GDM1 (cell line): Measurements from ENCODE around the gene WRAP73.

Source experiments
- DNase-seq: peaks from one replicate; lab custom pipeline; 2025; lab: John Stamatoyannopoulos, UW

The WRAP73 gene

DNA sequence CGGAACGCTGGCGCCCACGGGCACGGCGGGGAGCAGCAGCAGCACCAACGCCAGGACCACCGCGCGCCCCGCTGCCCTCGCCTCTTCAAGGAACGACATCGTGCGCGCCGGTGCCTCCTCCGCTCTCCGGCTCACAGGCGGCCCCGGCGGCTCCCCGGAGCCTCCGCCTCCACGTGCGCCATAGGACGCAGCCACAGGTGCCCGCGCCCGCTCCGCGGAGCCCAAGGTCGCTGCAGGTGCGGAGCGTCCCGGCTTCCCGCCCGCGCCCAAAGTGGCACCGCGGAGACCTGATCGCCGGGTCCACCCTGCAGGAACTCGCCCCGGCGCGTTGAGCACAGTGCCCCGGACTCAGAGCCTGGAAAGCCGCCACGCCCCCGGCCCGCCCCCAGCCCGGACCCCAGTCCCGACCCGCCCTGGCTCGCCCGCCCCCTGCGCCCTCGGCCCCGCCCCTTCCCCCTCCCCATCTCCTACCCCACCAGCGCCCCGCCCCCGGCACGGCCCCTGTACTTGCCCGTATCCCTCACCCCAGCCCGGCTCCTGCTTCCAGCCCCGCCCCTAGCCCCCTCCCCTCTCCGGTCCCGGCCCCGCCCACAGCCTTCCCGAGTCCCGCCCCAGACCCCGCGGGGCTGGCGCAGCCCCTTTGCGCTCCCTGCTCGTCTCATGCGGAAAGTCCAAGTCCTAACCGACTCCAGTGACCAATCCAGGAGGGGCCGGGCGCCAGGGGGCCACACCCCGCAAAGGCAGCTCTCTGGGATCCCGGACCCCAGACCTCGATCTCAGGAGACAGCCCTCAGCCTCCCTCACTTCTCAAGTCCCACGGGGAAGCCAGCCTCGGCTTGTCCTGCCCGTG is 38.5 kb downstream of the WRAP73 start, which contains the start of gene MEGF6:
TSS of gene MEGF6 (minus strand) at position 339 of the 850 bp plus-strand sequence. CDS start at position 99, 240 bp downstream.
- DNase-seq = peak; percentile 77

DNA sequence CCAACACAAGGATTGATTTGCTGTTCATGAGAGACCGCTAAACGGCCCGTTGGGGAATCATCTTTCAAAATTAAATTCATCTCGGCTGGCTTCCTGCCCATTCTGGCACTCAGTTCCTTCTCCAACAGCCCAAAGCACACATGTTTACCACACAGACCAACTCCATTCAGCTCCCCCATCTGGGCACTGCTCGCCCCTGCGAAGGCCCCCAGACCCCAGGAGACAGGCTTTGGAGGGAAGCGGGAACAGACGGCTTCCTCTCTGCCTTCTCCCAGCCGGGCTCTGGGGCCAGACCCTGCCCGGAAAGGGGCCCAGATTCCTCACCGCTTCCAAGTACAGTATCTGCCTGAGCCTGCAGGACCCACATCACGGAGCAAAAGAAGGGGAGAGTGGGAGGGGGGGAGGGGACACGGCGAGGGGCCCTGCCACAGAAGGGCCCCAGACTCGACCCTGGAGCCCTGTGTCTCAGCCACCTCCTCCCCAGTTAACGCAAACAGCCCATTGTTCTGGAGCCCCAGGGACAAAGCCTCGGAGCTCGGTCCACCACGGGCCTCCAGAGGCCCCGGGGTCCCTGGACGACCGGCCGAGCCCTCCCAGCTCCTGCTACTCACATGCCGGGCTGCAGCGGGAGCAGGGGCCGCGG is 39.3 kb downstream of the WRAP73 start:
- DNase-seq = peak; percentile 31

DNA sequence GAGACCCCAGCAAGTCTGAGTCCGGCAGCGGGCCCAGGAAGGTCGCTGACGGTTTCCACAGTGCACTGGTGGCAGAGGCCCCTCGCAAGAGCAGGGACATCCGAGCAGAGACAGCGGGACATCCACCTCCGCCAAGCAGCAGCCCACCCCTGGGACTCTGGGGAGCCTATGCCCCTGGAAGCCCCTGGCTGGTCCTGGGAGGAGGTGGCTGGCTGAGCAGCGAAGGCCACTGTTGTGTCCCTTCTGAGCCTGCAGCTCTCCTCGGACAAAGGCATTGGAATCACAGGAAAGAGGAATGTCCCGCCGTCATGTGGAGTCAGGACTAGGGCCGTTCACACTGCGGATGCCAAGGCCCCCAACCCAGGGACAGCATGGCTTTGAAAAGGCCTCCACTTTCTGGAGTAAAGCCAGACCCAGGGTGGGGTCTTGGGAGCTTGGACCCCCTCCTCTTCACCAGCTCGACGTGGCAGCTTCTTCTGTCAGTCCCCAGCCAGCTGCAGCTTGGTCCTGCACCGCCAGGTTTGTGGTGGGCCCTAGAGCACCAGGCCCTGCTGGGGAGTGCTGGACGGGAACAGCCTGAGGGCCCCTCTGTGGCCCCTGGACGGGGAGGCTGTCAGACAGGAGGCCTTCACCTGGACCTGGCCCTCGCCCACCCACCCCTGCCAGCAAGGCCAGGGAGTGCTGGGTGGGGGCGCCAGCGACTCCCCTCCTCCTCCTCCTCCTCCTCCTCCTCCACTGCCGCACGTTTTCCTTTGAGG is 40.0 kb downstream of the WRAP73 start:
- DNase-seq = no peak

DNA sequence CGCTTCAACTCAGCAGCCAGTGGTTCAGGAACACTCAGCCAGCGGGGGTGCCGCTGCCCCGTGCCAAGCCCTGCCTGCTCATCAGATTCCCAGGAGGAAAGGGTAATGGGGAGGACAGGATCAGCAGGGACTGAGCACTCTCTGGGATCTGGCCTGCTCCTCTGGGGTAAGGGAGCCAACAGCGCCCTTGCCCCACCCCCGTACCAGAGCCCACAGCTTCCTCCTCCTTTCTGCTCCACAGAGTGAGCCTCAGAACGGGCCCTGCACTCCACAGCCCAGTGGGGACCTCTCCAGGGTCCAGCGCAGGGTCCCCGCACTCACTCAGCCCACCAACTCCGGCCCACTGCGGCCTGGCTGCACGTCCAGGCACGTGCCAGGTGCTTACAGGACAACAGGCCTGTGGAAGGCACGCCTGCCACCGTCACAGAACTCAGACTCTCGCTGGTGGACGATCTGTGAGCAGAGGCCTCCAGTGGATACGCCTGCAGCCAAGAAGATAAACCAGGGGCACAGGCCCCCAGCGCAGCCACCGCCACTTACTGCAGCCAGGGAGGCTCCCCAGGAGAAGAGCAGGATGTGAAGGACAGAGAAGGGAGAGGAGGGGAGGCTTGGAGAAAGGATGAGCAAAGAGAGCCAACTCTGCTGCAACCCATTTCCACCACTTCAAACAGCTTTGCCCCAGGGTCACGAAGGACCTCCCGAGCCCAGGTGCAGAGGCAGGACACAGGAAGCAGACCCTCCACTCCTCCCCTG is 40.7 kb downstream of the WRAP73 start:
- peak; percentile 26 for DNase-seq

DNA sequence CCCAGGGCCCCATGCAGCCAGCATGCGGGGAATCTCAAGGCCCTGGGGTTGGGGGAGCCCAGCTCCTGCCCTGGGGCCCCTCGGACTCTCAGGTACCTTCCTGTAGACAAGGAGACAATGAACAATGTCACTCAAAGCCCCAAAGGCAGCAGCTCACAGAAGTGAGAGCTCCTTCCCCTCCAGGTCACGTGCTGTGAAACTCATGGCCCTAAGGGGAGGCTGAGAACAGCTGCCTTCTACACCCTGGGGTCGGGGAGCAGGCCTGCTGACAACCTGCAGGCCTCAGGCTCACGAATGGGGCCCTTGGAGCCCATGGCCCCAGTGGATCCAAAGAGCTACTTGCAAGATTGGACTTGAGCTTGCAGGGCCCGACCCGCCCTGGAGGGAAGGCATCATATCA is 41.7 kb downstream of the WRAP73 start:
- DNase-seq = no peak

DNA sequence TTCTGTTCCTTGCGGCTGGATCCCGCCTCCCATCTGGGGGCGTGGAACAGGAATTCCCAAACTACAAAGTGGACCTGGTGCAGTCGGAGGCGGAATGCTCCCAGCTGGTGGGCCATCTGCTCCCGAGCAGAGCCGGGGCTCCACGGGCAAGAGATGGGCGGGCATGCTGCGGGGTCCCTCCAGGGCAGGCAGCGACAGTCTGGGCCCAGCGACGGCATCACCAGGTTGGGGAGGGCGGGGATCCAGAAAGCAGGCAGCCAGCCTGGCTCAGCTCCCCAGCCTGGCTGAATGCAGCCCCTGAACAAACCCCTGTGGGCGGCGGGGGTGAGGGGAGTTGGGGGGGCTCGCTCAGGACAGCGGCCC is 42.2 kb downstream of the WRAP73 start:
- DNase-seq = no peak

DNA sequence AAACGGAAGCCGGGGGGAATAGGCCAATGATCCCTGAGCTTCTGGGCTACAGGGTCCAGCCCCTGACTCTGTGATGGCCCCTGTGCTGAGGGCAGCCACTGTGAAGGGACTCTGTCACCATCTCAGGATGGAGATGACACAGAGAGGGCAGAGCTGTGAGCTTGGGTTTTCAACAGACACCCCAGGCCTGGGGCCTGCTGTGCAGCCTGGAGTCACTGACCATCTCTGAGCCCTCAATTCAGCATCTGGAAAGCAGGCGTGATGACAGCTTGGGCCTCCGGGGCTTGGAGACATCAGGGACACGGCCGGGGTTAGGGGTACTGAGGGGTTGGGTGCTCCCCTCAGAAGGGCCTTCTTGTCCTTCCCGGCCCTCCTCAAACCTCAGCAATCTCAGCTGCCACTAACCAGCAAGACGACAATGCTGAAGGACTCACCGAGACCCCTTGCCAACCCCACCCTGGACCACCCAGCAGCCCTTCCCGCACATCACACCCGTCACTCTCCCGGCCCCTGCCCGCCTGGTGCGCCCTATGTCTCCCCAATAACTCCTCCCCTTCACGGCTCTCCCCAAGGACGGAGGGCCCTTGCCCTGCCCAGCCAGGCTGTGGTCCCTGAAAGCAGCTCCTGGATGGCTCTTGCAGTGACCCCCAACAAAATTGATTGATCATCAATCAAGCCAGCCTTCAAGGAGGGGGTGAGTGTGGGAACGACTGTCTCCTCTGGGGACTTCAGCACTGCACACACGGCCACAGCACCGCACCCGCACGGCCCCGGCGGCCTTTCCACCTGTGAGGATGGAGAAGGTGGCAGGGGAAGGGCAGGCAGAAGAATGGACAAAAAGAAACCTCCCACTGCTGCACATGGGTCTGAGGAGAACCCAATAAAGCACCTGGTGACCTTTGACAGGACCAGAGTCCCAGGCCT is 42.9 kb downstream of the WRAP73 start:
- no peak for DNase-seq

DNA sequence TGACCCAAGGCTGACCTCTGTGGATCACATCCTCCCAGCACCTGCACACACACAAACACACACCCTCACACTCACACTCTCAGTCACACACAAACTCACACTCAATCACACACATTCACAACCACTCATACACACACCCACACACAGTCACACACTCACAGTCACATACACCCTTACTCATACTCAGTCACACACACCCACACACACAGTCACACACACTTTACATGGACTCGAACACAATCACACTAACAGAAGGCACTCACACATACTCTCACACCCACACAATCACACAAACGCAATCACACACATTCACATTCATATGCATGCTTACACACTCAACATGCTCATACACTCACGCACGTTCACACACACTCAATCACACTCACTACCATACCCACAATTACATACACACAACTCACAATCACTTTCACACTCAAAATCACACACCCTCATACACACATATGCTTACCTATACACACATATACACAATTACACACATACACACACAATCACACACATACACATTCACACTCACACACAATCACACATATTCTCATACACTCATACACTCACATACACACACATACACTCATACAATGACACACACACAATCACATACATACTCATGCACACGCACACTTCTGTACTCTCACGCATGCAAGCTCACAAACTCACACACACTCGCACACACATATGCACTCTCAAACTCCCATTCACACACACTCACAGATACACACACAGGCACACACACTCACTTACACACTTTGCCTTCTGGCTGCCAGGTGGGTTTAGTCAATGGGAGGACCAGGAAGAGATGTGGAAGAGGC is 44.7 kb downstream of the WRAP73 start:
- DNase-seq = no peak

DNA sequence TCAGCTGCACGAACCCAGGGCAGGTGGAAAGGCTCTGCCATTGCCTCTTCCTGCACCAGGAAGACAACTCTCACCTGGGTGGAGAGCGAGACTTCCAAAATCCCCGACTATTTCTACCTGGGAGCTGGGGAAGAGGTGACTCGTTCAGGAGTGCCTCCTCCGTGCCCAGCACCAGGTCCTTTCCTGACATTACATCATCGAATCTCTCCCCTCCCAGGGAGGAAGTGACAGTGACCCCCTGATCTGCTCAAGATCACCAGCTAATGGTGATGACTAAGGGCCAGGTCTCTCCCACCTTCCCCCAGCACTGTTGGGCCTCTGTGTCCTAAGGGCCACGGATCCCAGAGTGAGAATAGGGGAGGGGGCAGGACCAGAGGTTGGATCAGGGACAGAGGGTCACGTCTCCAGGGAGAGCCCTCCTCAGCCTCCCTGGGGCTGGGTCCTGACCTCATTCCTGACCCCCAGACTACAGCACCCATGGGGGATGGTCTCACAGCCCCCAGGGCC is 45.4 kb downstream of the WRAP73 start:
- no peak for DNase-seq

DNA sequence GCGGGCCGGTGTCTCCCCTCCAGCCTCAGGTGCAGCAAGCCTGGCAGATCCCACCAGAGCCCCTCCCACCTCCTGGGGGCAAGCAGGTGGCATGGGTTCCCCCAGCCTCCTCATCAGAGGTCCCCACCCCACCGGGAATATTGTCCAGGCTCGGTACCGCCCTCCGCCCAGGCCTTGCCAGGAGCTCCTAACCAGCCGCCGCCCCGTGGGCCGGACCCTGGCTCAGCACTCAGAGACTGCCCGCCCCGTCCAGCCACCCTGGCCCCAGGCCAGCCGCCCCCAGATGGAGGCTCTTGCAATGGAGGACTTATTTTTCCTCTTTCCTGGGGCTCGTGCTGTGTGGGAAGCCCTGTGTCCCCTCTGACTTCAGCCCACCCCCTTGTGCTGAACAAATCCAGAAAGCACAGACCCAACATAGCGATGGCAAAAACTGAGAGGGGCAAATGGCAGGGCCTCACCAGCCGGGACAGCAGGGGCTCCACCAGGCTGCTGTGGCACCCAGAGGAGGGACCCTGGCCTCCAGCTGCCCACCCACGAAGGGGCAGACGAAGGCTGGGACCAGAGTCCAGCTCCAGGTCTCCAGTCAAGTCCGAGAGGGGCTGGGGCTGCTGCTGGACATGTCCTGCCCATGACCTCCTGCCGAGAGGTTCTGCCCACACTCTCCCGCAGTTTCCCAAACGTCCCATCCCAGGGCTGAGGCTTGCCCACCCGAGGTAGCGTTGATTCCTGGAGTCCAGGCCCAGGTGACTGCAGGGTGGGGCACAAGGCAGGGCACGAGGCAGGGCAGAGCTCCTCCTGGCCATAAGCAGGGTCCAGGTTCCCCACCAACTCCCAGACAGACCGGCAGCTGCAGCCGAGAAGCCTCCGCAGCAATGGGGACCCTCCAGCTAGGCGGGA is 46.1 kb downstream of the WRAP73 start:
- no peak for DNase-seq

DNA sequence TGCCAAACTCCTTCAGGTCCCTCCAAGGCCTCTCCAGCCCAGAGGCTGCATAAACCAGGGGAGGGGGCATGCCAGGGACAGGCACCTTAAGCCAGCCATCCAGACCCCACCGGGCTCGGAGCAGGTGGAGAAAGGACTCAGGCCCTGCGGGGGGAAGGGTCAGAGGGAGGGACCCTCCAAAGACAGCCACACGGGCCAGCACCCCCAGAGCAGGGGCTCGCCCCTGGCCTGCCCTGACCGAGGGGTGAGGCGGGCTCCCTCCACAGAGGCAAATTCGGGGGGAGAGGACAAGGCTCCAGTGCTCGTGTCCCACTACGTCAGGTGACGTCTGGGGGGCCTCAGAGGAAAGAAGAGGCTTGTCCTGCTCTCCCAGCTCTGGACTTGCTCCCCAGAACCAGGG is 46.7 kb downstream of the WRAP73 start:
- DNase-seq = no peak

DNA sequence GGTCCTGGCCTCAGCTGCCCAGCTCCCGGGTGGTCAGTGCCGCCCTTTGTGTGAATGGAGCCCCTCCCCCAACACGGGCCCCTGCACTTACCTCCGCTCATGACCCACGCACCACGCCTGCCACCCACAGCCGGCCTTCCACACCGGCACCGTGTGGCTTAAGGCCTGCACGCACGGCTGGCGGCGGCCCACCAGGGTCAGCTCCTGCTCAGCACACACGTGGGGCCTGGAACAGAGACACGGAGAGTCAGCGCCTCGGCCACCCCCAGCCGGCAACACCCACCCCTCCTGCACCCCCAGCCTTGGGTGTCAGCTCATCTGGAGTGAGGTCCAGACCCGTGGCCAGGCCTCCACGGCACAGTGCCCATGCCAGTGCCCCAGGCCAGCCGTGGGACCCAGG is 47.5 kb downstream of the WRAP73 start:
- DNase-seq = no peak

DNA sequence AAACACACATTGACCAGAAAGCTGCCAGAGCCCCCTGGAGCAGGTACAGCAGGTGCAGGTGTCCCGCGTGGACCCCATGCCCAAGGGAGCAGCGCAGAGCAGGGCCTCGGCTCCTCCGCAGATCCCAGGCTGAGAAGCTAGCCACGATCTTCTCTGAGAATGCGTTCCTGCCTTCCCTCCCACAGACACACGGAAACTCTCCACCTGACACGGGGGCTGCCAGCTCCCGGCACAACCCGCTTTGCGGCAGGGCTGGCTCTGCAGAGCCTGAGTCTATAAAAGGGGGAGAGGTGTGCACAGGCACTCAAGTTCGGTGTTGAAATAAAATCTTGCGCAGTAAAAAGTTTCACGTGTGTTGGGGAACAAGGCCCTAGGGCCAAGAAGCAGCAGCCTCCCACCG is 48.2 kb downstream of the WRAP73 start:
- no peak for DNase-seq

DNA sequence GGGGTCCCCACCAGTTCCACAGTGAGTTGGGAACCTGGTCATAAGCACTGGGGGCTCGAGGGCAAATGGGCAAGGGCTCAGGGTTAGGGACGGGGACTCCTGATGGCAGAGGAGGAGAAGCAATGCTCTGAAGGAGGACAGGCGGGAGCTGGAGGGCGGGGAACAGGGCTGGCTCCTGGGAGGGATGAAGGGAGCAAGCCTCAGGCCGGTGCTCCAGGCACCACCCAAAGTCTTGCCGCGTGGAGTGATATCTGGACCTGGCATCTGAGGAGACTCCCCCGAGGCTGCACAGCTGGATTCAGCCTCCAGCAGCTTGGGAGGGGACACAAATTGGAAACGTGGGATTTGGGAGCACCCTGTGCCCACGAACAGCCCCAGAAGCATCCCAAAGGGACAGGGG is 49.5 kb downstream of the WRAP73 start:
- no peak for DNase-seq

DNA sequence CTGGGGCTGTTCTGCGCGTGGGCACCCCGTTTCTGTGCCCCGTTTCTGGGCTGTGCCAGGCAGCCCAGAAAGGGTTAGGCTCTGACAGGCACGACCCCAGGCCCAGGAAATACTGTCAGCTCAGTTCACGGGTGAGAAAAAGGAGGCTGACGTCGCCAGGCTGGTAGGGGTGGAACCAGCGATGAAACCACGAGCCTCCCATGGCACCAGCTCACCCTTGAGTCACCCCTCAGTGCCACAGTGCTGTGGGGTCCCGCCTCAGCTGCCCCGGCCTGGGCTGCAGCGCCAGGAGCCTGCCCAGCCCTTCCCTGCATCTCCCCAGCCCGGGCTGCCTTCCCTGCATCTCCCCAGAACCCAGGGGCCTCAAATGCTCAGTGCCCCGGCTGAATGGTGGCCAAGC is 50.1 kb downstream of the WRAP73 start:
- DNase-seq = no peak

DNA sequence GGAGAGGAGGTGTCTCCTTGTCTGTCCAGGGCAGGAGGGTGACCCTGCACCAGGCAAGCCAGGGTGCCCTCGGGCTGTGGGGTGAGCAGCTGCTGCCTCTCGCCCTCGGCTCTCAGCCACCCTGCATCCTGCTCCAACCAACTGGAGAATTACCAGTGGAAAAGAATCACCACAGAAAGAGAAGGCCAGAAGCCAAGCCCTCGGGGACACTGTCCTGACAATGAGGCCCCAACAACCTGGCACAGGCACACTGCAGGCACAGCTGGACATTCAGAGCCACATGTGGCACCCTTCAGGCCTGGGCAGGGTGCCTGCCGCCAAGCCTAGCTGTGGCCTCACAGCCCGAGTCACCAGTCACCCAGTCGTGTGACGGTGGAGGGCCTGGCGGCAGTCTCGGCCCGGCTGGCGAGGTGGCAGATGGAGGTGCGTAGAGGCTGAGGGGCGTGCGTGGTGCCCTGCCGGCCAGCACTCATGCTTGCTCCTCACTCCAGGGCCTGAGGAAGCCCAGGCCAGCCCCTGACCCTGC is 50.6 kb downstream of the WRAP73 start:
- no peak for DNase-seq

DNA sequence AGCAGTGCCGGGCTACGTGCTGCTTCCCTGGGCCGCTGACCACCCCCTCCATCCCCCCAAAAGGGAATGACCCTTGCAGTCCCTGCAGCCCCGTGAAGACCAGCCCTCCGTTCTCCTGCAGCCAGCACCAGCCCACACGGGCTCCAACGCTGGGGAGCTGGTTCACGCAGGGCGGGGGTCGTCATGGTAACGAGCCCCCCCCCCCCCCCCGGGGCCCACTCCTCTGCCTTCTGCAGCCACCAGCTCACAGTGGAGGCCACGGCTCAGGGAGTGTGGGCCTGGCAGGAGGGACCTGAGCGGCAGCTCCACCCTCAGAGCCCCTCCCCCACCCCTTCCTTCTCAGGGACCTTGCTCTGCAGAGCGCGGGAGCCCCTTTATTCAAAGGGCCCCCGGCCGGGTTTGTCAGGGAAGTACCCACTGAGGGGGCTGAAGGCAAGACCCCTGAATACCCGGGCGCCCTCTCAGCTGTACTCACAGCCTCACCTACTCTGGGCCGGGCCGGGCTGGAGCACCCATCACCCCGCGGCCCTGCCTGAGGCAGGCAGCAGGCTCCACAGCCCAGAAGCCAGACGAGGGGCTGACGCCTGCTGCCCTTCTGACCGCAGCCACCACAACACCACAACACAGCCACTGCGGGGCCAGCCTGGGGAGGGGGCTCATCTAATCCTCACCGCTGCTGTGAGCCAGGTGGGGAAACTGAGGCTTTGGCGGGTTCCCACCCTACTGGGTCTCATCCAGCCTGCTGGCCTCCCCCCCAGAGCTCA is 51.2 kb downstream of the WRAP73 start:
- DNase-seq = no peak

DNA sequence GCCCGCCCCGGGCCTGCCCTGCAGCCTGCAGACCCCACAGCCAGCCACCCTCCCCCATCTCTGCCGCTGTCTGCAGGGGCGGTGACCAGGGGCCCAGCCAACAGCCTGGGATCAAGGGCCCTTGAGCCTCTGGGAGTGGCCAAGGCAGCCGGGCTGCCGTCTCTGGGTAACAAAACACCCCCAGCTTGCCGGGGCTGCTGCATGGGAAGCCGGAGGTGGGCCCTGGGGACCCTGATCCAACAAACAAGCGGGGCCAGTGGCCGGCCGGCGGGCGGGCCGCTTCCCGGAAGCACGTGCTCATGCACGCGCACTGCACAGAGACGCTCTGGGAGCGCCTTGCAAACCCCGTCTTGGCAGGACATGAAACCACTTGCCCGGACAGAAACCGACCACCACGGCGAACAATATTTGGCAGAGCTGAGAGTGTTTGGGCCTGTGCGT is 51.8 kb downstream of the WRAP73 start:
- no peak for DNase-seq
